Stimulated activated CD4-positive, alpha-beta T cell treated with anti-CD3 and anti-CD28 coated beads, Interleukin-4, amount 100 ng/mL, for 1 hour (primary cell): ENCODE results near the gene BMPR1A.
"Not testable (repeated sequence)": the region's sequence is repeated elsewhere in the genome, so short reads cannot be mapped to it uniquely, and the experiment has no call there.

Experiments used
- DNase-seq: peaks from one replicate; pipeline ENCODE4 v3.0.0-alpha.2; 2020

Gene BMPR1A

DNA sequence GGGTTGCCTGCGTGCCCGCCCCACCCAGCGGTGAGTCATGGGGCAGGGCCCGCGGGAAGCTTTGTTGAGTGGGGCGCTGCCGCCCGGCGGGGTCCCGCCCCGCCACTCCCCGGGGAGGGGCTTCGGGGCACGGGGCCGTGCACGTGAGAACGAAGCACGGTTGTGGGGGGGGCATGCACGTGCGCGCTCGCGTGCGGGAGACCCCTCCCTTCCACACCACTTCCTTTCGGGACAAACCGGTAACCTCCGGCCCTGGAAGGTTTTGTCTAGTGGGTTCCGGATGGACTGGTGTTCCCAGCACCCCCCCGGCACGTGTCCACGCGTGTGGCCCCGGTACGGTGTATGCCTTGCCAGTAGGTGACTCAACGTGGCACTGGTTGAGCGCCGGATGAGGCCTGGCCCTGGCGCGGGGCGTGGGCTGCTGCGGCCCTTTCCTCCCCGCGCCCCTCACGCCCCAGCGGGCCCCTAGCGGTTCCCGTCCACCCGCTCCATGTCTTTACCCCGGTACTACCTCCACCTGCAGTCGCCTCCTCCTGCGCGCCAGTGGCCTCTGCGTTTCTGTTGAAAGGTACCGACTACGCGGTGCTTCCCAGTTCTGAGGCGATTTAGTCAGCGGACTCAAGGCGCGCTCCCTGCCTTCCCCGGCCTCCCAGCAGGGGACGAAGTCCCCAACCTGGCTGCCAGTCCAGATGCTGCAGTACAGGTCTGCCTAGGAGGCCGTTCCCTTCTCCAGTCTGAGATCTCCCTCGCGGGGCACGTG lies 215.0 kb downstream of the BMPR1A start:
- peak; percentile 86 for DNase-seq

DNA sequence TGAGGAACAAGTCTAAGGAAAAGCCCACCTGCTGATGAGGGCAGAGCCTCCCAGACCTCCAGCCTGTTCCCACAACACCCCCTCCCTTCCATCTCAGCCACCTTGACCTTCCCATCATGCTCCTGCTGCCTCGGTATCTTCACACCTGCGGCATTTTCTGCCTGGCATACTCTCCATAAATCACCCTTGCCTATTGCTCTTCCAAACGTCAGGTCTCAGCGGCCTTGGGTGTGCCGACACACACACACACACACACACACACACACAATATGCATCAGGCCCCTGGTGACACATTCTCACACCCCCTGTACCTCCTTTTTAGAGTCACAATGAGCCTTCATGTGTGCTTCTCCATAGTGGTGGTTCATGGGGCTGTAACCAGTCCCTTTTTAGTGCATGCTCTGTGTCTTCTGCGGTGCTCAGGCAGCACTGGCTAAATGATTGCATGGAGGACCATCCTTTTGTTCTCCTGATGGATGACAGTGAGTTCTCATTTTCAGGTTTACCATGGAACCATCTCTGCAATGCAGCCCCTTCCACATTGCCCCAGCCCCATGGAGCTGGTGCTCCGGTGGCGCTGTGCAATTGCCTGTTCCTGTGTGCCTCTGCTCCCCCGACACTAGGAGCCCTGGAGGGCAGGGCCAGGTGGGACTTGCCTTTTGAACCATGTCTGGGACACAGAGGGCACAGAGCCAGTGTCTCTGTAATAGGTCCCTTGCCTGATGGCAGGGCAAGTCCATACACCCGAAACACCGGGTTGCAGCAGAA lies 216.4 kb downstream of the BMPR1A start:
- no peak for DNase-seq

DNA sequence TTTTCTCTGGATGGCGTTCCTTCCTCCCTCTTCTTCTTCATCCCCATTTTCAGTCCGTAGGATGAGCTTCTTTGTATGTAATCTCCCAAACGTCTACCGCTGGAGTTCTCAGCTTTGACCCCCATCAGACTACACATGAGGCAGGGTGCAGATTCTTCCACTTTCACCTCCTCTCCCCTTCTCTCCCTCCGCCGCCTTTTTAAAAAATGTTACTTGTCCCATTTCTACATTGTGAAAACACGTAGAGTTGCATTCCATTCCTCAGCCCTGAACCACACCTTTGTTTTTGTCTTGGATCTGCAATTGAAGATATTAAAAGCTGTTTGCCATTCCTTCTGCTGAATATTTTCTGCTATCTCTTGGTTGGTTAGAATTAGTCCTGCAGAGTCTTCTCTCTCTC lies 218.1 kb downstream of the BMPR1A start:
- DNase-seq = no peak

DNA sequence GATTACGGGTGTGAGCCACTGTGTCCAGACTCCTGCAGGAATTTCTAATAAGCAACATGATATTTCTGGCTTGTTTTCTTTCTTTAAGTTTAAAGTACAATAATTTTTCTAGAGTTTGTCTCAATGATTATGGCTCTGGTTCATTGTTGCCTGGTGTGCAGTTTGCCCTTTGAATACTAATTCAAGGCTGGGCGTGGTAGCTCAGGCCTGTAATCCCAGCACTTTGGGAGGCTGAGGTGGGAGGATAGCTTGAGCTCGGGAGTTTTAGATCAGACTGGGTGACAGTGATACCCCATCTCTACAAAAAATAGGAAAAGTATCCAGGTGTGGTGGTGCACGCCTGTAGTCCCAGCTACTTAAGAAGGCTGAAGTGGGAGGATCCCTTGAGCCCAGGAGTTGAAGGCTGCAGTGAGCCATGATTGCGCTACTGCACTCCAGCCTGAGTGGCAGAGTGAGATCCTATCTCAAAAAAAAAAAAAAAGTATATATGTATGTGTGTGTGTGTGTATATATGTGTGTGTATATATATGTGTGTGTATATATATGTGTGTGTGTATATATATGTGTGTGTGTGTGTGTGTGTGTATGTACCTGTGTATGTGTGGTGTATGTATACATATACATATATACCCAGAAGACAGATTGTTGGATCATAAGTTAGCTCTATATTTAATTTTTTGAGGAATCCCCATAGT lies 220.1 kb downstream of the BMPR1A start:
- no peak for DNase-seq

DNA sequence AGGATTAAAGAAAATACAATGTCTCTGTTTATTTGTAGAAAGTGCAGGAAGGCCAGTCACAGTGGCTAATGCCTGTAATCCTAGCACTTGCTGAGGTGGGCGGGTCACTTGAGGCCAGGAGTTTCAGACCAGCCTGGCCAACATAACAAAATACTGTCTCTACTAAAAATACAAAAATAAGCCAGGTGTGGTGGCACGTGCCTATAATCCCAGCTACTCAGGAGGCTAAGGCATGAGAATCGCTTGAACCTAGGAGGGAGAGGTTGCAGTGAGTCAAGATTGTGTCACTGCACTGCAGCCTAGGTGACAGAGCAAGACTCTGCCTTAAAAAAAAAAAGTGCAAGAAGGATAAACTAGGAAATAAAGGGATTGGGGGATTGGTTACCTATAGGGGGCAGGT lies 222.0 kb downstream of the BMPR1A start:
- not testable (repeated sequence) for DNase-seq

DNA sequence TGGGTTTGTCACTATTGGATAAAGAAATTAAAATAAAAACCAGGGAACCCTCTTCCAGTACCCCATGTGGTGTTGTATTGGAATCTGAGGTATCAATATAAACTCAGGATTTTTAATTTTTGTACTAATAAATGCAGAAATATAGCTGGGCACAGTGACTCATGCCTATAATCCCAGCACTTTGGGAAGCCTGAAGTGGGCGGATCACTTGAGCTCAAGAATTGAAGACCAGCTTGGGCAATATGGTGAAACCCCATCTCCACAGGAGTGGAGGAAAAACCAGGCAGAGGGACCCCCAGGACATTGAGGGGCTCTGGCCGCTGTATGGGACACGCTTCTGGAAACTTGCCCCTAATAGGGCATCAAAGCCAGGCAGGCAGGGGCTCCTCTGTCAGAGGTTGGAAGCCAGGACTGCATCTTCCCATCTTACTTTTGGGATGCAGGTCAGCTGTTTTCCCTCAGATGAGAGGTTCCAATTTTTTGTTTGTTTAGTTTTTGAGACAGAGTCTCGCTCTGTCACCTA lies 222.9 kb downstream of the BMPR1A start:
- DNase-seq = no peak

DNA sequence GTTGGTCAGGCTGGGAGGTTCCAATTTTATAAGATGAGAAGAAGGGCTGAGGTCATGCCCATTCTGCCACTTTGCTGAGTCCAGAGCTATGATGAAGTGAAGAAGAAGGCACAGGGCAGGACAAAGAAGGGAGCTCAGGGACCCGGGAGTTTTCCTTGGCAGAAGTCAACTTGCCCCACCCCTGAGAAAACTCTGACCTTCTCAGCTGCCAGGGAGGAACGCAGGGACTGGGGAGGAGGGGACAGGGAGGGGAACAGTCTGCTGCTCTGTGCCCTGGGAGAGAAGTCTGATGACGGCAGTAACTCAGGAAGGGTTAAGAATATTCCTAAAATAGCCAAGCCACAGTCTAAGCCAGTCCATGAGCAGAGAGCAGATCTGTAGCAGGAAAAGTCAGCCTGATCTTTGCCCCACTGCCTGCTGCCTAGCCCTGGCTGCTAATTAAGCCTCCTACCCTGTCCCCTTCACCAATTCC lies 223.6 kb downstream of the BMPR1A start:
- DNase-seq = no peak

DNA sequence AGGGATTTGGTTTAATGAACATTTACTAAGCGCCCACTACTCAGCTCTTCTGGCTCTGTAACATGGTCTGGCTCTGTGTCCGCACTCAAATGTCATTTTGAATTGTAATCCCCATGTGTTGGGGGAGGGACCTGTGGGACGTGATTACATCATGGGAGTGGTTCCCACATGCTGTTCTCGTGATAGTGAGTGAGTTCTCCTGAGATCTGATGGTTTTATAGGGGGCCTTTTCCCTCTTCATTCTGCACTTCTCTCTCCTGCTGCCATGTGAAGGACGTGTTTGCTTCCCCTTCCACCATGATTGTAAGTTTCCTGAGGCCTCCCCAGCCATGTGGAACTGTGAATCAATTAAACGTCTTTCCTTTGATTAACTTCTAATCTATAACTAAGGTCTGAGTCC lies 224.6 kb downstream of the BMPR1A start:
- DNase-seq = not testable (repeated sequence)

DNA sequence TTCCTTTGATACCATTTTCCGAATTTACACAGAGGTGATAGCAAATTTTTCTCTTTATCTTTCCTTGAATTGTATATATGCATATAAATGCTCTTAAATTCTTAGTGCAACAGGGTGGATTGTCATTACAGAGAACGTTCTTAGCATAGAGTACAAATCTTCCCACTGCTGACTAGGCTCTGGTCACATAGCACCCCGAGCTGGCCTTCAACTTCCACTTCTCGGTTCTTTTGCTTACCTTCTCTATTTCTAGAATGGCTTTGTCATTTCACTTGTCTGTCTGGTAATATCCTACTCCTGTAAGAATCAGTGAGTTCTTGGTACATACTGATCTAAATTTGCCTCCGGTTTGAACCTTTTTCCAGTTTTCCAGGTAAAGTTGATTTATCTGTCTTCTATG lies 225.3 kb downstream of the BMPR1A start:
- no peak for DNase-seq
